Smooth muscle cell of the brain vasculature (primary cell): ENCODE data around the gene MAP2K5.

Experiments used
- DNase-seq: peaks from one replicate; pipeline ENCODE4 v3.0.0-alpha.2; 2012; ENCODE audit warnings: low read depth, low spot score

MAP2K5 gene

DNA sequence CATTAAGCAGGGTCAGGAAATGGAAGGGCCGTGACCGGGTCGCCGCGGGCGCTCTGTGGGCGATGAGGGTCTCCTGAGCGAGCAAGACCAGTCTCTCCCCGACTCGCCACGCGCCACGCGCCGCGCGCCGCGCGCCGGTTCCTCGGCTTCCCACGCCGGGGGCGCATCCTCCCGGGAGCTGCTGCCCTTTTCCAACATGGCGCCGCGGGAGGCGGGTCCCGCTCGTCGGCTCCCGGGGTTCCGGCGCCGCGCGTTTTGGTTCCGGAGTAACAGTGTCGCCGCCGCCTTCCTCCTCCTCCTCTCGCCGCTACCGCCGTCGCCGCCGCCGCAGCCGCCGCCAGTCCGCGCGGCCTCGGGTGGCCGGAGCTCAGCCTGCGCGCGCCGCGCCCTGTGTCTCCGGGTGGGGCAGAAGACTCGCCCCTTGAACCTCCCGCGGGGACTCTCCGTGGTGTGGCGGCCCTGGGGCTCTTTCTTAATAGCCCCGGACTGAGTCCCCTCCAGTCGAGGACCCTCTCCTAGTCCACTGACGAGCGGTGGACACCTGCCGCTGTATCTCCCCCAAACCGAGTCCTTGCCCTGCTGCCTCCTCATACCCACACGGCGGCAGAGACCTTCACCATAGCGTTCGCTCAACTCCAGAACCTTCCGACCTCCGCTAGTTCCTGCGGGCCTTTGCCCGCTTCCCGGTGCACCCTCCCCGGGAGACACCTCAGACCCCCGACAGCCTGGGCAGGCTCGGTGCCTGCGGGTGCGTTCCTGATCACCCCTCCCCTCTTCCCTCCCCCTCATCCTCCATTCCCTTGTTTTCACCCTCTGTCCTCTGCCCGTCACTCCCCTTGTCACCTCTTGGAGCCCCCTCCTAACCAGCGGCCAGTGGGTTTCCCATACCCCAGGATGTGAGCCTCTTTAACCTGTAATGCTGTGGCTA lies at the start of gene MAP2K5:
Gene MAP2K5 (plus strand): TSS at position 284 of the 928 bp plus-strand sequence. CDS start 633 bp downstream, at position 917.
- no peak for DNase-seq

DNA sequence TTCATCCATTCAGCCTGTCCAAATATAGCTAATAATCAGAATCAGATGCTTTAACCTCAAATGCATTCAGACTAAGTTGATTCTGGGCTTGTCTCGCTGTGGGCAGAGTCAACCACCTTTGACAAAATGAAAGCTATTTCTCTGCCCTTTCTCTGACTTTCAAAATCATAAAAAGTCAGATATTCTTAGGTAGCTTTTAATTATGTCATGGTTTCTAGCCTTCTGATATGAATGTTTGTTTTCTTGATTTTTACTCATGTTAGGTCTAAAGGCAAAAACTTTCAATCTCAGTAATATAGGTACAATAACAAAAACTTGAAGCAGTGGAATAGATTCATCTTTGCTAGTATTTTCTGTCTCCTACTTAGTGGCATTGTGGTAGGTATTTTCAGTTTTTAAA lies 46.9 kb upstream of the MAP2K5 start:
- no peak for DNase-seq

DNA sequence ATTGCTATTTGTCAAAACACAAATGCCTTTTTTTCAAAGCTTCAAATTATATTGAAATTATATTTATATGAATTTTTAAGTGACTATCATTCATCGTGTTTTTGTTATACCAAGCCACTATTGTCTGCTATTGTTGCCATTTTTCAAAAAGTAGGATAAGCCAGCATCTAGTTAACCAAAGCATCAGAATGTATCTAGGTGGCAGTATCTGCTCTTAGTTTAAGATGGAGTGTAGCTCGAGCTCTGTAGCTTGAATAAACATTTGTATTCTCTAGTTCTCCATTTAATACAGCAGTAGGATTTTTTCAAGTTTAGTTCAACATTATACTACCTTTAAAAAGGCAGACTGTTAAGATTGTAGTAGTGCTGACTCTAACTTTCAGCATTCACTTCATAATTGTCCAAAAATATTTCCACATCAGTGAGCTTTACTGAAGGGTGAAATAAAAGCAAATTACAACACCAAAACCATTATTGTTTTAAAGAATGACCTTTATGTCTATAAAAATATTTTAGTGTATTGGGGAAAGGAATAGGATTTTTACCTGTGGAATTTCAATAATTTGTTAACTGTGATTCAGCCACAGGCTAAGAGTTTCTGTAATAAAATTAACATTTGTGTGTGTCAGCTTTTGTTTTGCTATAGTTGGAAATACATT lies 41.2 kb upstream of the MAP2K5 start:
- no peak for DNase-seq

DNA sequence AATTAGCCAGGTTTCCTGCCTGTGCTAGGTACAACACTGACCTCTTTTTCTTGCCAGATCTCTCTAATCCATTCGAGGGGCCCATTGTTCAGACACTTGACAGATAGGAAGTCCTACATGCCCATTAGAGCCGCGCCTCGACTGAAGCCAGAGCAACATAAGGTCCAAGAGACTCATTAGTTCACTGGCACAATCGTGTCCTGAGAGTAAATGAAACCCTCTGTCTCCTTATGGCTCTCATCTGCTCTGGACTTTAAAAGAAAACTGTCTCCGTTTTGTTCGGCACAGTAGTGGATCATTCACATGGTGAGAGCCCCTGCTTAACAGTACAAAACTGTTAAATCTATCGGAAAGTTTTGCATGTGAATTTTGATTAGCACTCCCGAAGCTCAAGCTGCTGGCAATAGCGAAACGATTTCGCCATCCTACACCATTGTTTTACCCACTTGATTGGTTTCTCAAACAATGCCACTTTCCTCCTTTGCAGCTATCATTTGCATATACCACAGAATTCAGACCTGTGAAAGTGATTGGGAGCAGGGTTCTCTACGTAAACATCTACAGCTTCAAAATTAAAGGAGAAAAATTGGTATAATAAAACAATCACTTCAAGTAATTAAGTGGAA lies 40.6 kb upstream of the MAP2K5 start:
- DNase-seq, result no peak

DNA sequence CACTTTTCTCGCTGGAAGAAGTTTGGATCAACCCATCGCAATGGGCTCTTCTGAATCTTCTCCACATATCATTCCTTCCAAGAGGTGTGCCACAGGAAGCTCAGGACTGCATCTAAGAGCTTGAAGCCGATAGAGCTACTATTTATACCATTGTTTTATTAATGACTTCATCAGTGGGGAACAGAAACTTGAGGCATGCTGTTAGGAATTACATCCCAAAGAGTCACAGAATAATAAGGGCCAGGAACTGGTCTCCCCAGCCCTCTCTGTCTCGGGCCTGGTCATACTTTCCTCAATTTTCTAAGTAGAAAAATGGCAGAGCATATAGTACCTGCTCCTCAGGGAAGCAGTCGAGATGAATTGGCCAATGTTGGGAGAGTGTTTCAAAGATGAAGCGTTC lies 38.4 kb upstream of the MAP2K5 start:
- no peak for DNase-seq

DNA sequence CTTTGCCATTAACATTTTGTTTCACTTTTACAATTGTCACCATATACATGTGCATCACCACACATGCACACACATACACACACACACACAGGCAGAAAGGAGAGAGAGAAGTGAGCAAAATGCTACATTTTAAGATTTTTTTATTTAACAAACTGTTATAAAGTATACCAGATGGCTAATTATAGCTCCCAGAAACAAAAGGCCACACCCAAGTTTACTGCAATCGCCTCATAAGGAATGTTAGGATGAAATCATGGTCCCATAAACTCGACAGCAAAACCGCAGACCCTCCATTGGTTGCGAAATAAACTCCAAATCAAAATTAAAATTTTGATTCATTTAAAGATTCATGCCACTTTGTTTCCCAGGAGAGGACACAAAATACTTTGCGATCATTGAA lies 37.7 kb upstream of the MAP2K5 start:
- no peak for DNase-seq

DNA sequence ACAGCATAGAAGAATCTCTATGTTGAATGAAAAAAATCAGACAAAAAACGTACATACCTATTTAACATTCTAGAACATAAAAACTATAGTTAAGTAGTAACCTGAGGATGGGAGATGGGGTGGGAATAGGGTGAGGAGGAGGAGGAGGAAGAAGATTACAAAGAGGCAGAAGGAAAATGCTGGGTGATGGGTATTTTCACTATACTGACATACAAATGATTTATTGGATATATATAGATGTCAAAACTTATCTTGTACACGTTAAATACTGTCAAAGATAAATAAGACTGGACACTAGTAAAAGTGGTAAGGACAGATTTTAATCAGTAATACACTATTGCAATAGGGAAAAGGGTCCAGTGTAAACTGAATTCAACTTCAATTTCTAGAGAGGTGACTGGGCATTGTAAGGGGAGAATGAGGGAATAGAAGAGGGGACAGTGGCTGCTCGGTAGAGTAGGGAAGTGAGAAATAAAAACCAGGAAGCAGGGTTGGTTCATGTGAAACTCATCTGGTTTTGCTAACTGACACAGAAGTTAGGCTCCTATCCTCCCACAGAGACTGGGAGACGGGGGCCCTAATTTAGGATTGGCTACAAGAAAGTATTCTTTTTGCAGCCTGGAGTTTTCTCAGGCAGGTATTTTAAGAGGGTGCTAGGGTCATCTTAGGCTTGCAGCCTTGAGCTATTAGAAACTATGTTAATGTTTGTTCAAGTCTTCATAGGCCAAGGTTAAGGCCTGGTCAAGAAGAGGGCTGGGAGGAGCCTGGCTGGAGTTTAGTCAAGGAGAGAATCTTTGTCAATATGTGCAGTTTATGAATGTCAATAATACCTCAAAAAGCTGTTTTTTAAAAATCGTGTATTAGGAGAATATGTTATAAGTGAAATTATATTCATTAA lies 36.6 kb upstream of the MAP2K5 start:
- DNase-seq, result no peak

DNA sequence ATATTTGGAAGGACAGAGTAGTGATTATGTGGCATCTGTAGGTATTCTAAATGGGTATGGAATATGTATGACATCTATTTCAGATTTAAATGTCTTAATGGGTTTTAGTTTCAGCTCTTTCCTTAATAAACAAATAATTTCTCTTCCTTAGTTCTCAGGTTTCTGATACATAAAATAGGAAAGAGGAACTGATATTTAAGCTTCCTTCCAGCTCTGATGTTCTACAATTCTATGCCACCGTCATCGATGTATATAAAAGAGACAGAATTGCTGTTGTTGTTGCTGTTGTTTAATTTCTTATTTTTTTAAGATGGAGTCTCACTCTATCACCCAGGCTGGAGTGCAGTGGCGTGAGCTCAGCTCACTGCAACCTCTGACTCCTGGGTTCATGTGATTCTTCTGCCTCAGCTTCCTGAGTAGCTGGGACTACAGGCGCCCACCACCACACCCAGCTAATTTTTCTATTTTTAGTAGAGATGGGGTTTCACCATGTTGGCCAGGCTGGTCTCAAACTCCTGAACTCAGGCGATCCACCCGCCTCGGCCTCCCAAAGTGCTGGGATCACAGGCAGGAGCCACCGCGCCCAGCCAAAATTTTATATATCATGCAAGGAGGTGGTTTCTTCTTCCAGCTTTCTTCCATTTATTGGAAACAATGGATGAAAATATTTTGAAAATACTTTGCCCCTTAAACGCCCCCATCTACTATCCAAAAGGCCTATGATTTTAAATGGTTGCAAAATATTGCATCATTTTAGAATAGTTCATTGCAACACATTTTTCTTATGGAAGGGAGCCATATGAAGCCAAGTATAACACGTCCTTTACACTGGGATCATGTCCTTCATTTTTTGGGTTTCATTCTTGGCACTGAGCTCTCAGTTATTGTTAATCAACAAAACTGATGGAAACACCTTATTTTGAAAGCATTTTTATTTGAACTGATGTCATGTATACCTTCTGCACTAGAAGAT lies 35.4 kb upstream of the MAP2K5 start:
- DNase-seq, result no peak

DNA sequence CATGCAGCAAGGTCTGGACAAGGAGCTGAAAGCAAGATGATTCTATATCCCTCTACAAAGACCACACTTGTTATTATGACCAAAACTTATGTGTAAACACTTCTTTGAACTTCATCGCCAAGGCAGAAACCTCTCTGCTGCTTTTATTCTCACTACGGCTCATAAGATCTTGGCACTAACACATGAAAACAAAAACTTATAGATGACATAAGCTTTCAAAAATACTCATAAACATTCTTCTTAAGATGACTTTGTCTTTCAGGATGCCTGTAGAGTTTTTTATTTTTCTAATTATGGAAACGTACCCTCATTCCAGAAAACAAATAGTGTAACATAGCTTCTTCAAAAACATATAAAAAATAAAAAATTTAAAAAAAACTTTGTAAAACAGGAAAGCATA lies 34.1 kb upstream of the MAP2K5 start:
- DNase-seq, result no peak

DNA sequence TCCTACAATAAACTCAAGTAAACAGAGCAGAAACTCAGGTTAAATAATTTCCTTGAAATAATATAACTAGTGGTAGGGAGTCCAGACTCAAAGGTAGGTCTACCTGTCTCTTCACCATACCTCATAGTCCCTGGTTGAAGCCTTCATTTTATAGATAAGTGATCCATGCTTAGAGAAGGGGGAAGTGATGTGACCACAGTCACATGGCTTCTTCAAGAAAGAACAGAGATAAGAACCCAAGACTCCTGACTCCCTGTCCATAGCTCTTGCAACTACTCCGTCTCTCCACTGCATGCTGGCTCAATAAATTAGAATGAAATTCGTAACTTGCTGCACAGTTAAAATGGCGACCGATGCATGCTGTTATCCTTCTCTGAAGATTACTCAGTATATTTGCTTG lies 32.6 kb upstream of the MAP2K5 start:
- no peak for DNase-seq

DNA sequence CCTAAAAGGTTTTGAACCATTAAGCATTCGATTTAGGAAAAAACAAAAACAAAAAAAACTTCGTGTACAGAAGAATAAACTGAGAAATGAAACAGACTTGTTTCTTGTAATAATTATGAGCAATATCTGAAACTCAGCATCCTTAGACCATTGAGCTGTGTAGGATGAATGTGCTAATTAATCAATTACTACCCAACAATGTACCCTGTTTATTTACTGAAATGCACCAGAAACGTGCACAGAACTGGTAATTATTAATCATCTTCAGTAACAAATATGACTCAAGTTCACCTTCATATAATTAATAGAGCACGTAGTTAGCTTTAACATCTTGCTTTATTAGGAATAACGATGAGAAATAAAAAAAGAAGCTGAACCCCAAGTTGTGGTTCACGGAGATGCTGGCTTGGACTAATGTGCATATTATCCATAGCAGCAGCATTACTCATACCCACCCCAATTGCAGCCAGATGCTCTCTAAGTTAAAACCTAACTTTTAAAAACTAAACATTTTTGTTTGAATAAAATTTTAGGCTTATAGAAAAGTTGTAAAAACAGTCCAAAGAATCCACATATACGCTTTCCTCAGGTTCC lies 31.8 kb upstream of the MAP2K5 start:
- DNase-seq, result no peak

DNA sequence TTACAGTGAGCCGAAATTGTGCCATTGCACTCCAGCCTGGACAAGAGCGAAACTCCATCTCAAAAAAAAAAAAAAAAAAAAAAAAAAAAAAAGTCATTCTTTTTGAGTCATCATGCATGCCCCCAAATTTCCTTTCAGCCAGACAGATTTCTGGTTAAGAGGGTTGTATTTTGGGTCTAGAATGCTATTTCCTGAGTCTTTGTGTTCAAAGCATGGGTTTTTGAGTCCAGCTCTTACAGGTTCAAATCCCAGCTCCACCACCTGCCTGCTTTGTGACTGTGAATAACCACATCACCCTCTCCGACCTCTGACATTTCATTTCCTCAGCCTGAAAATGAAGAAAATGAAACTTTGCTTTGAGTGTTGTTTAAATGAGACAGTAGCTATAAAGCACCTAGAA lies 30.9 kb upstream of the MAP2K5 start:
- DNase-seq, result no peak

DNA sequence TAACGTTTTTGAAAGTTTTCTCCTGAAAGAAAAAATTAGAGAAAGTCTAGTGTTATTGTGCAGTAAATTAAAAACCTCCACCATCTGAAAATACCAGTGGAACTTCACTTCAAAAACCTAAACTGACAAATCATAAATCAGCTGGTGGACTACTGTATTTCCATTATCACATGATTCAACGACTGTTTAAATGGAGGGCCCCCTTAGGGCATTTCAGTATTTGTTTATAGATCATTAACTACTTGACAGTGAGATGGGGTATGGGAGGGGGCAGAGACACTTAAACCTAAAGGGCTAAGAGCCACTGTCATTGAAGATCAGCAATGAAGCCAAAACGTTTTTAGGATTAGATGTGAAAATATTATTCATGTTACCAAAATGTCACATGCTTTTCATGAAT lies 30.4 kb upstream of the MAP2K5 start:
- DNase-seq, result no peak

DNA sequence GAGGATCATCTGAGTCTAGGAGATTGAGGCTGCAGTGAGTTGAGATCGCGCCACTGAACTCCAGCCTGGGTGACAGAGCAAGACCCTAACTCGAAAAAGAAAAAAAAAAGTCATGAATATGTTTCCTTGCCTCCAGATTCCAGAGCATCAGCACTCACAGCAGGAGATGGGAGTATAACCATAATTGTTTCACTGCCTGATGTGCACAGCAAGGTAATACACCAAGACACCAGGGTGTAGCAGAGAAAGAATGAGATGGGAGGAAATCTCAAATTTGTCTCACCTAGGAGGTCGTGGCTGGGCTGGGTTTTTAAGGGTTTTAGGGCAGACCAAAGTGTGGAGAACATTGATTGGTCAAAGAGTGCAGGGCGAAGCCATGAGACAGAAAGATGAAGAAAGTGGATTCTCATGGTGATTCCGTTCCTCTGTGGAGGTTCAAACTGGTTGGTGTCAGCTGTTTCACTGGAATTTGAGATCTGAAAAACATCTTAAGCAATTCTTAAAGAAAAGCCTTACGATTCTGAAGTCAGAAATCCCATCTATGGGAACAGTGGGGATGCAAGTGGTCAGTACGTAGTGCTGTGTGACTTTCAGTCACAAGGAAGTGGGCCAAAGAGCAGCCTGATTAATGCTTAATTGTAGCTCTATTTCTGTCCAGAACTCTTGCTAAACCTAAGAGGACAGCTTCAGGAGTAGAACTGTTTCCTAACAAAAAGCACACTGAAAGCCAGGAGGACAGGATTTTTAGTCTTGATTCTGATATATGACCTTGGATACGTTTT lies 29.4 kb upstream of the MAP2K5 start:
- DNase-seq, result no peak

DNA sequence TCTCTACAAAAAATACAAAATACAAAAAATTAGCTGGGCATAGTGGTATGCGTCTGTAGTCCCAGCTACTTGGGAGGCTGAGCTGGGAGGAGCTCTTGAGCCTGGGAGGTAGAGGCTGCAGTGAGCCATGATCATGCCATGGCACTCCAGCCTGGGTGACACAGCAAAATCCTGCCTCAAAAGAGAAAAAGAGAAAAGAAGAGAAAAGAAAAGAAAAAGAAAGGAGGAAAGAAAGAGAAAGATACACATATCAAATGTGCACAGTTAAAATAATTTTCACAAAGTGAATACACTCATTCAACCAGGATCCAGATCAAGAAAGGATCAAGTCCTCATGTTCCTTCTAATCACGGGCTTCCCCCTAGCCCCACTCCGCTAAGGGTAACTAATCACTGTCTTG lies 27.4 kb upstream of the MAP2K5 start:
- DNase-seq, result no peak

DNA sequence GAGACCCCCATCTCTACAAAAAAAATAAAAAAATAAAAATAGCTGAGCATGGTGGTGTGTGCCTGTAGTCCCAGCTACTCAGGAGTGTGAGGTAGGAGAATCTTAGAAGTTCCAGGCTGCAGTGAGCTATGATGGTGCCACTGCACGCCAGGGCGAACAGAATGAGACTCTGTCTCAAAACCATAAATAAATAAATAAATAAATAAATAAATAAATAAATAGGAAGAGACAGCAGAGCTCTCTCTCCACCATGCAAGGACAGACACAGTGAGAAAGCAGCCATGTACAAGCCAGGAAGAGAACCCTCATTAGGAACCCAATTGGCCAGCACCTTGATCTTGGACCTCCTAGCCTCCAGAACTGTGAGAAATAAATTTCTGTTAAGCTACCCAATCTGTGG lies 26.9 kb upstream of the MAP2K5 start:
- no peak for DNase-seq

DNA sequence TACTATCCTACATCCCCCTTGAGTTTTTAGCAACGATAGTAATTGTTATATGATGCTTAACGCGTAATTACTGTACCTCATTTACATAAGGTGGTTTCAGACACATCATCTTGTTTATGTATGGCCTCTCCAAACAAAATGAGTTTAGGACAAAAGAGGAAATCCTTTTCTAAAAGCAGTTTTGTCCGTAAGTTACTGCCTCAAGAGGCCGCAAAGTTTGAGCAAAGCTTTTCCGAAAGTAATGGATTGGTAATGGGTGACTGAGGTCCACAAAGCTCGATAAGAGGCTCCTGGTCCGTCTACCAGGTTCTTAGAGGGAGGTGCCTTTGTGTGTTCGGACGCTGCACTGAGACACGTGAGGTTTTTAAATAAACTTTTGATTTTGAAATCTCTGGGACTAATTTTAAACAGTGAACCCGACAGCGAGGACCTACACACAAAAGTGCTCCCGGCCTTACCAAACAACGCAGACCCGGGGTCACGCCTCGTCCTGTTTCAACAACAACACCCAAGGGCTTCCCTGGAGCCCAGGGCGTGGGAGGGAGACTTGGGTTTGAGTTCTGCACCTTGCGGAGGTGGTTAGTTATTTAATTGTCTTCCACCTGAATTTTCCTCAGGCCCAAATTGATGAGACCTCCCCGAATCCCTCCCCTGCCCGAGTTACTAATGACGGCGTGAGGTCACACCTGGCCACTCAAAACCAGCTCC lies 22.0 kb upstream of the MAP2K5 start:
- no peak for DNase-seq

DNA sequence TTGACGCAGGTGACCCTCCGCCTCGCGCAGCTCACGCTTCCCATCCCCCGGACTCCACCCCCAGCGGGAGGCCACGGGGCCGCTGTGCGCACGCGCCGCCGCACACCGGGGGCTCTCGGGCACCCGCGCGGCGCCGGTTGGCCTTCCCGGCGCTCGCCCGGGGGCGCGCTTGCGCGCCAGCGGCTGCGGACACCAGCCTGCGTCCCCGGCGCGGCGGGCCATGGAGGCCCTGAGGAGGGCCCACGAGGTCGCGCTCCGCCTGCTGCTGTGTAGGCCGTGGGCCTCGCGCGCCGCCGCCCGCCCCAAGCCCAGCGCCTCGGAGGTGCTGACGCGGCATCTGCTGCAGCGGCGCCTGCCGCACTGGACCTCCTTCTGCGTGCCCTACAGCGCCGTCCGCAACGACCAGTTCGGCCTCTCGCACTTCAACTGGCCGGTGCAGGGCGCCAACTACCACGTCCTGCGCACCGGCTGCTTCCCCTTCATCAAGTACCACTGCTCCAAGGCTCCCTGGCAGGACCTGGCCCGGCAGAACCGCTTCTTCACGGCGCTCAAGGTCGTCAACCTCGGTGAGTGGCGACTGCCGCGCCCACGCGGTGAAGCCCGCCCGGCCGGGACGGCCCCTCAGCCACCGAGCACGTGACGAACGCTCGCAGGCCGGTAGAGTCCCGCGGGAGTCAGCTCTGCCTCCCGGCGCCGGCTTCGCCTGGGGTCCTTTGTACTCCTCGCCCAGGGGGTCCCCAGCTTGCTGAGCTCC lies 21.3 kb upstream of the MAP2K5 start, which contains the start of gene C15orf61:
Gene C15orf61 (plus strand): TSS at position 103 of the 754 bp plus-strand sequence. CDS start 118 bp downstream, at position 221.
- no peak for DNase-seq
